ENCODE results near the gene TRIM17. TPM values are rescaled to one million over a fixed set of nuclear protein-coding genes. Genes with fewer than 3 reads are reported as not detected.

TRIM17 gene
- total and polyA plus RNA-seq, 9 of the 15 experiments (the other 6 are each of a cell fraction or from before 2014, with no cell fraction given): not detected

GRCh38 chr1:228459091-228459993 lies 42.7 kb upstream of the TRIM17 start (continued):
- TF ChIP-seq FOXK2 (conservative IDR thresholded peaks at IDR 0.05 in 1 of 2, IDR thresholded peaks at IDR 0.05 in 1 of 2; ENCODE audit: low read depth in 2 of 2) (peak; percentile 77 to 84), ZNF717 (CRISPR knock-in tag; IDR thresholded peaks at IDR 0.05) (no peak), MNT (conservative IDR thresholded peaks at IDR 0.05) (peak; percentile 44 to 52), PATZ1 (CRISPR knock-in tag; IDR thresholded peaks at IDR 0.05; ENCODE audit: borderline replicate concordance) (no peak), NCOA4 (IDR thresholded peaks at IDR 0.05; ENCODE audit: partially characterized antibody) (no peak), PTBP1 (IDR thresholded peaks at IDR 0.05; ENCODE audit: low read depth, low read length) (no peak), NCOA6 (IDR thresholded peaks at IDR 0.05) (no peak), SMAD4 (CRISPR knock-in tag; conservative IDR thresholded peaks at IDR 0.05) (peak; percentile 51), RNF2 (IDR thresholded peaks at IDR 0.05) (no peak; the same call in 1 of the 2 replicates), PTTG1 (tag; IDR thresholded peaks at IDR 0.05; ENCODE audit: low read depth) (no peak), ZNF23 (CRISPR knock-in tag; IDR thresholded peaks at IDR 0.05) (no peak), ZKSCAN3 (CRISPR knock-in tag; IDR thresholded peaks at IDR 0.05) (no peak), ZNF140 (CRISPR knock-in tag; IDR thresholded peaks at IDR 0.05) (no peak), ZNF324 (CRISPR knock-in tag; IDR thresholded peaks at IDR 0.05) (no peak)
- TF ChIP-seq, protein P1, sequence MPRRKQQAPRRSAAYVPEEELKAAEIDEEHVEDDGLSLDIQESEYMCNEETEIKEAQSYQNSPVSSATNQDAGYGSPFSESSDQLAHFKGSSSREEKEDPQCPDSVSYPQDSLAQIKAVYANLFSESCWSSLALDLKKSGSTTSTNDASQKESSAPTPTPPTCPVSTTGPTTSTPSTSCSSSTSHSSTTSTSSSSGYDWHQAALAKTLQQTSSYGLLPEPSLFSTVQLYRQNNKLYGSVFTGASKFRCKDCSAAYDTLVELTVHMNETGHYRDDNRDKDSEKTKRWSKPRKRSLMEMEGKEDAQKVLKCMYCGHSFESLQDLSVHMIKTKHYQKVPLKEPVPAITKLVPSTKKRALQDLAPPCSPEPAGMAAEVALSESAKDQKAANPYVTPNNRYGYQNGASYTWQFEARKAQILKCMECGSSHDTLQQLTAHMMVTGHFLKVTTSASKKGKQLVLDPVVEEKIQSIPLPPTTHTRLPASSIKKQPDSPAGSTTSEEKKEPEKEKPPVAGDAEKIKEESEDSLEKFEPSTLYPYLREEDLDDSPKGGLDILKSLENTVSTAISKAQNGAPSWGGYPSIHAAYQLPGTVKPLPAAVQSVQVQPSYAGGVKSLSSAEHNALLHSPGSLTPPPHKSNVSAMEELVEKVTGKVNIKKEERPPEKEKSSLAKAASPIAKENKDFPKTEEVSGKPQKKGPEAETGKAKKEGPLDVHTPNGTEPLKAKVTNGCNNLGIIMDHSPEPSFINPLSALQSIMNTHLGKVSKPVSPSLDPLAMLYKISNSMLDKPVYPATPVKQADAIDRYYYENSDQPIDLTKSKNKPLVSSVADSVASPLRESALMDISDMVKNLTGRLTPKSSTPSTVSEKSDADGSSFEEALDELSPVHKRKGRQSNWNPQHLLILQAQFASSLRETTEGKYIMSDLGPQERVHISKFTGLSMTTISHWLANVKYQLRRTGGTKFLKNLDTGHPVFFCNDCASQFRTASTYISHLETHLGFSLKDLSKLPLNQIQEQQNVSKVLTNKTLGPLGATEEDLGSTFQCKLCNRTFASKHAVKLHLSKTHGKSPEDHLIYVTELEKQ (CRISPR knock-in tag; IDR thresholded peaks at IDR 0.05): no peak
- TF ChIP-seq, protein P2, sequence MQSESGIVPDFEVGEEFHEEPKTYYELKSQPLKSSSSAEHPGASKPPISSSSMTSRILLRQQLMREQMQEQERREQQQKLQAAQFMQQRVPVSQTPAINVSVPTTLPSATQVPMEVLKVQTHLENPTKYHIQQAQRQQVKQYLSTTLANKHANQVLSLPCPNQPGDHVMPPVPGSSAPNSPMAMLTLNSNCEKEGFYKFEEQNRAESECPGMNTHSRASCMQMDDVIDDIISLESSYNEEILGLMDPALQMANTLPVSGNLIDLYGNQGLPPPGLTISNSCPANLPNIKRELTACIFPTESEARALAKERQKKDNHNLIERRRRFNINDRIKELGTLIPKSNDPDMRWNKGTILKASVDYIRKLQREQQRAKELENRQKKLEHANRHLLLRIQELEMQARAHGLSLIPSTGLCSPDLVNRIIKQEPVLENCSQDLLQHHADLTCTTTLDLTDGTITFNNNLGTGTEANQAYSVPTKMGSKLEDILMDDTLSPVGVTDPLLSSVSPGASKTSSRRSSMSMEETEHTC (IDR thresholded peaks at IDR 0.05): no peak

Data from K562 (cell line).